SH-SY5Y (cell line): ENCODE measurements around the gene OPN1MW3.

Experiments used
- GATA2 ChIP-seq: IDR thresholded peaks from 2 replicates; pipeline ENCODE4 v1.6.1; 2011; ENCODE audit warnings: mild to moderate bottlenecking, low read depth, low read length
- GATA3 ChIP-seq: IDR thresholded peaks from 2 replicates; pipeline ENCODE4 v1.6.1; 2011; ENCODE audit warnings: low read depth, mild to moderate bottlenecking, low read length, moderate library complexity

DNA sequence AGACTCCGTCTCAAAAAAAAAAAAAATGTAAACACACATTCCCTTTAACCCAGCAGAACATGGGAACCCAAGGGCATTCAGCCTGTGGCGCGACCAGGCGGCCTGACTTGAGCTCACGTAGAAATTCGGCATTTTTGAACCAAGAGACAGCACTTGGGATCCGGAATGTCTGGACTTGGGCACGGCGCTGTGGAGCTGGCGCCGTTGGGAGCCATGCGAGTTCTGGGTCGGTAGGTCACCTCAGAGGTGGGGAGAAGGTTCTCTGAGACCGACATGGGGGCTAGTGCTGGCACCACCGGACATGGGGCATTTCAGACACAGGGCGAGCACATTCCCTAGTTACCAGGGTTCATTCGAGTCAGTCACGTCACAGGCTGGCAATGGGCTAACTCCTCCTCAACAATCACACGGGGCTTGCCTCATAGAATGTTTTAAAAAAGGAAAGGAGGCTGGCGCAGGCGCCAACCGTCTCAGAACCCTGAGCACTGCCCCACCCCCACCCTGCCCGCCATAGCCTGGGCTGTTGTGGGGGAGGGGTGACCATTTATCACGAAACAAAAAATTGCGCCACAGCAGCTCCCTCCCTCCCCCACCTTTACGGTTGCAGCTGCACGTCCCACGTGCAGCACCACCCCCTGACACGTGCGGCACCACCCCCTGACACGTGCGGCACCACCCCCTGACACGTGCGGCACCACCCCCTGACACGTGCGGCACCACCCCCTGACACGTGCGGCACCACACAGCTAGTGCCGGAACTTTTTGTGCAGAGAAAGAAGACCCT, 37.6 kb downstream of the OPN1MW3 start, which contains the start of gene TEX28:
- TF ChIP-seq GATA3 (no peak), GATA2 (no peak)
